ENCODE measurements around the gene CXorf38. TPM values are rescaled to one million over a fixed set of nuclear protein-coding genes. Genes with fewer than 3 reads are reported as not detected.

CXorf38 gene
- total and polyA plus RNA-seq, 2 experiments from 2014 or later, result 6.5 to 8.8 TPM

DNA sequence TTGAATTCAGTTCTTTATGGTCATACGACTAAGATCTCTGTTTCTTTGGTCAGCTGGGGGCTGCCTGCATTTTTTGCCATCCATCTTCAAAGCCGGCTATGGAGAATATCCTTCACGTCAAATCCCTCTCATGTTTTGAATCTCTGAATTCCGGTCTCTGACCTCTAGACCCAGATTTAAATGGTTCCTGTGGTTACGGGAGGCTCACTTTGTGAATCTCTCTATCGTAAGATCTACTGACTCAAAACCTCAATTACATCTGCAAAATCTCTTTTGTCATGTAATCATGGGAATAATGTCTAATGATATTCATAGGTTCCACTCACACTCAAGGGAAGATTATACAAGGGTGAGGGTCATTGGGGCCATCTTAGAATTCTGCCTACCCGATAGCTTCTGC is 29.8 kb downstream of the CXorf38 start:
- DNase-seq (ENCODE audit: low spot score) (no peak), ATAC-seq (no peak)
- no peak overlapping the region for H3K27ac ChIP-seq (ENCODE audit: low read depth)
- Mint-ChIP-seq H3K27me3 (ENCODE audit: insufficient read depth, low read depth, poor library complexity) (no peaks in the 10 kb centered on the region), H3K4me1 (peaks cover 3% of the 10 kb centered on the region; the same call in 1 of the 3 replicates), H3K9me3 (no peaks in the 10 kb centered on the region), H3K4me3 (no peak overlapping the region), H3K27ac (no peak overlapping the region), H3K36me3 (ENCODE audit: low read depth) (no peaks in the 10 kb centered on the region)
- no peak overlapping the region for H2AFZ ChIP-seq
- no peaks in the 10 kb centered on the region for H4K20me1 ChIP-seq (replicated peaks; ENCODE audit: insufficient read depth)
- H3K27me3 ChIP-seq (ENCODE audit: insufficient read depth), result no peaks in the 10 kb centered on the region
- H3K36me3 ChIP-seq (ENCODE audit: insufficient read depth), result no peaks in the 10 kb centered on the region
- no peaks in the 10 kb centered on the region for H3K4me1 ChIP-seq (ENCODE audit: insufficient read depth)
- TF ChIP-seq ZNF331 (CRISPR knock-in tag; IDR thresholded peaks at IDR 0.05; ENCODE audit: low read depth) (no peak), EZH2 (IDR thresholded peaks at IDR 0.05; ENCODE audit: low read depth, unreplicated experiment) (no peak), STAT1 (IDR thresholded peaks at IDR 0.05; ENCODE audit: unreplicated experiment) (no peak), EZH2phosphoT487 (IDR thresholded peaks at IDR 0.05; ENCODE audit: unreplicated experiment) (no peak), POLR2AphosphoS5 (IDR thresholded peaks at IDR 0.05; ENCODE audit: low read depth) (no peak), JUNB (IDR thresholded peaks at IDR 0.05; ENCODE audit: unreplicated experiment) (no peak), NANOG (IDR thresholded peaks at IDR 0.05; ENCODE audit: borderline replicate concordance) (no peak)
- TF ChIP-seq, protein P1, sequence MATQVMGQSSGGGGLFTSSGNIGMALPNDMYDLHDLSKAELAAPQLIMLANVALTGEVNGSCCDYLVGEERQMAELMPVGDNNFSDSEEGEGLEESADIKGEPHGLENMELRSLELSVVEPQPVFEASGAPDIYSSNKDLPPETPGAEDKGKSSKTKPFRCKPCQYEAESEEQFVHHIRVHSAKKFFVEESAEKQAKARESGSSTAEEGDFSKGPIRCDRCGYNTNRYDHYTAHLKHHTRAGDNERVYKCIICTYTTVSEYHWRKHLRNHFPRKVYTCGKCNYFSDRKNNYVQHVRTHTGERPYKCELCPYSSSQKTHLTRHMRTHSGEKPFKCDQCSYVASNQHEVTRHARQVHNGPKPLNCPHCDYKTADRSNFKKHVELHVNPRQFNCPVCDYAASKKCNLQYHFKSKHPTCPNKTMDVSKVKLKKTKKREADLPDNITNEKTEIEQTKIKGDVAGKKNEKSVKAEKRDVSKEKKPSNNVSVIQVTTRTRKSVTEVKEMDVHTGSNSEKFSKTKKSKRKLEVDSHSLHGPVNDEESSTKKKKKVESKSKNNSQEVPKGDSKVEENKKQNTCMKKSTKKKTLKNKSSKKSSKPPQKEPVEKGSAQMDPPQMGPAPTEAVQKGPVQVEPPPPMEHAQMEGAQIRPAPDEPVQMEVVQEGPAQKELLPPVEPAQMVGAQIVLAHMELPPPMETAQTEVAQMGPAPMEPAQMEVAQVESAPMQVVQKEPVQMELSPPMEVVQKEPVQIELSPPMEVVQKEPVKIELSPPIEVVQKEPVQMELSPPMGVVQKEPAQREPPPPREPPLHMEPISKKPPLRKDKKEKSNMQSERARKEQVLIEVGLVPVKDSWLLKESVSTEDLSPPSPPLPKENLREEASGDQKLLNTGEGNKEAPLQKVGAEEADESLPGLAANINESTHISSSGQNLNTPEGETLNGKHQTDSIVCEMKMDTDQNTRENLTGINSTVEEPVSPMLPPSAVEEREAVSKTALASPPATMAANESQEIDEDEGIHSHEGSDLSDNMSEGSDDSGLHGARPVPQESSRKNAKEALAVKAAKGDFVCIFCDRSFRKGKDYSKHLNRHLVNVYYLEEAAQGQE (IDR thresholded peaks at IDR 0.05; ENCODE audit: unreplicated experiment), result no peak
- TF ChIP-seq, protein P2, sequence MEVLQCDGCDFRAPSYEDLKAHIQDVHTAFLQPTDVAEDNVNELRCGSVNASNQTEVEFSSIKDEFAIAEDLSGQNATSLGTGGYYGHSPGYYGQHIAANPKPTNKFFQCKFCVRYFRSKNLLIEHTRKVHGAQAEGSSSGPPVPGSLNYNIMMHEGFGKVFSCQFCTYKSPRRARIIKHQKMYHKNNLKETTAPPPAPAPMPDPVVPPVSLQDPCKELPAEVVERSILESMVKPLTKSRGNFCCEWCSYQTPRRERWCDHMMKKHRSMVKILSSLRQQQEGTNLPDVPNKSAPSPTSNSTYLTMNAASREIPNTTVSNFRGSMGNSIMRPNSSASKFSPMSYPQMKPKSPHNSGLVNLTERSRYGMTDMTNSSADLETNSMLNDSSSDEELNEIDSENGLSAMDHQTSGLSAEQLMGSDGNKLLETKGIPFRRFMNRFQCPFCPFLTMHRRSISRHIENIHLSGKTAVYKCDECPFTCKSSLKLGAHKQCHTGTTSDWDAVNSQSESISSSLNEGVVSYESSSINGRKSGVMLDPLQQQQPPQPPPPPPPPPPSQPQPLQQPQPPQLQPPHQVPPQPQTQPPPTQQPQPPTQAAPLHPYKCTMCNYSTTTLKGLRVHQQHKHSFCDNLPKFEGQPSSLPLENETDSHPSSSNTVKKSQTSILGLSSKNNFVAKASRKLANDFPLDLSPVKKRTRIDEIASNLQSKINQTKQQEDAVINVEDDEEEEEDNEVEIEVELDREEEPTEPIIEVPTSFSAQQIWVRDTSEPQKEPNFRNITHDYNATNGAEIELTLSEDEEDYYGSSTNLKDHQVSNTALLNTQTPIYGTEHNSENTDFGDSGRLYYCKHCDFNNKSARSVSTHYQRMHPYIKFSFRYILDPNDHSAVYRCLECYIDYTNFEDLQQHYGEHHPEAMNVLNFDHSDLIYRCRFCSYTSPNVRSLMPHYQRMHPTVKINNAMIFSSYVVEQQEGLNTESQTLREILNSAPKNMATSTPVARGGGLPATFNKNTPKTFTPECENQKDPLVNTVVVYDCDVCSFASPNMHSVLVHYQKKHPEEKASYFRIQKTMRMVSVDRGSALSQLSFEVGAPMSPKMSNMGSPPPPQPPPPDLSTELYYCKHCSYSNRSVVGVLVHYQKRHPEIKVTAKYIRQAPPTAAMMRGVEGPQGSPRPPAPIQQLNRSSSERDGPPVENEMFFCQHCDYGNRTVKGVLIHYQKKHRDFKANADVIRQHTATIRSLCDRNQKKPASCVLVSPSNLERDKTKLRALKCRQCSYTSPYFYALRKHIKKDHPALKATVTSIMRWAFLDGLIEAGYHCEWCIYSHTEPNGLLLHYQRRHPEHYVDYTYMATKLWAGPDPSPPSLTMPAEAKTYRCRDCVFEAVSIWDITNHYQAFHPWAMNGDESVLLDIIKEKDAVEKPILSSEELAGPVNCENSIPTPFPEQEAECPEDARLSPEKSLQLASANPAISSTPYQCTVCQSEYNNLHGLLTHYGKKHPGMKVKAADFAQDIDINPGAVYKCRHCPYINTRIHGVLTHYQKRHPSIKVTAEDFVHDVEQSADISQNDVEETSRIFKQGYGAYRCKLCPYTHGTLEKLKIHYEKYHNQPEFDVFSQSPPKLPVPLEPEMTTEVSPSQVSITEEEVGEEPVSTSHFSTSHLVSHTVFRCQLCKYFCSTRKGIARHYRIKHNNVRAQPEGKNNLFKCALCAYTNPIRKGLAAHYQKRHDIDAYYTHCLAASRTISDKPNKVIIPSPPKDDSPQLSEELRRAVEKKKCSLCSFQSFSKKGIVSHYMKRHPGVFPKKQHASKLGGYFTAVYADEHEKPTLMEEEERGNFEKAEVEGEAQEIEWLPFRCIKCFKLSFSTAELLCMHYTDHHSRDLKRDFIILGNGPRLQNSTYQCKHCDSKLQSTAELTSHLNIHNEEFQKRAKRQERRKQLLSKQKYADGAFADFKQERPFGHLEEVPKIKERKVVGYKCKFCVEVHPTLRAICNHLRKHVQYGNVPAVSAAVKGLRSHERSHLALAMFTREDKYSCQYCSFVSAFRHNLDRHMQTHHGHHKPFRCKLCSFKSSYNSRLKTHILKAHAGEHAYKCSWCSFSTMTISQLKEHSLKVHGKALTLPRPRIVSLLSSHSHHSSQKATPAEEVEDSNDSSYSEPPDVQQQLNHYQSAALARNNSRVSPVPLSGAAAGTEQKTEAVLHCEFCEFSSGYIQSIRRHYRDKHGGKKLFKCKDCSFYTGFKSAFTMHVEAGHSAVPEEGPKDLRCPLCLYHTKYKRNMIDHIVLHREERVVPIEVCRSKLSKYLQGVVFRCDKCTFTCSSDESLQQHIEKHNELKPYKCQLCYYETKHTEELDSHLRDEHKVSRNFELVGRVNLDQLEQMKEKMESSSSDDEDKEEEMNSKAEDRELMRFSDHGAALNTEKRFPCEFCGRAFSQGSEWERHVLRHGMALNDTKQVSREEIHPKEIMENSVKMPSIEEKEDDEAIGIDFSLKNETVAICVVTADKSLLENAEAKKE (CRISPR knock-in tag; IDR thresholded peaks at IDR 0.05), result no peak
- TF ChIP-seq, protein P3, sequence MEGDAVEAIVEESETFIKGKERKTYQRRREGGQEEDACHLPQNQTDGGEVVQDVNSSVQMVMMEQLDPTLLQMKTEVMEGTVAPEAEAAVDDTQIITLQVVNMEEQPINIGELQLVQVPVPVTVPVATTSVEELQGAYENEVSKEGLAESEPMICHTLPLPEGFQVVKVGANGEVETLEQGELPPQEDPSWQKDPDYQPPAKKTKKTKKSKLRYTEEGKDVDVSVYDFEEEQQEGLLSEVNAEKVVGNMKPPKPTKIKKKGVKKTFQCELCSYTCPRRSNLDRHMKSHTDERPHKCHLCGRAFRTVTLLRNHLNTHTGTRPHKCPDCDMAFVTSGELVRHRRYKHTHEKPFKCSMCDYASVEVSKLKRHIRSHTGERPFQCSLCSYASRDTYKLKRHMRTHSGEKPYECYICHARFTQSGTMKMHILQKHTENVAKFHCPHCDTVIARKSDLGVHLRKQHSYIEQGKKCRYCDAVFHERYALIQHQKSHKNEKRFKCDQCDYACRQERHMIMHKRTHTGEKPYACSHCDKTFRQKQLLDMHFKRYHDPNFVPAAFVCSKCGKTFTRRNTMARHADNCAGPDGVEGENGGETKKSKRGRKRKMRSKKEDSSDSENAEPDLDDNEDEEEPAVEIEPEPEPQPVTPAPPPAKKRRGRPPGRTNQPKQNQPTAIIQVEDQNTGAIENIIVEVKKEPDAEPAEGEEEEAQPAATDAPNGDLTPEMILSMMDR (conservative IDR thresholded peaks at IDR 0.05; ENCODE audit: low read depth in 2 of 2), result no peak
- peaks cover 6% of the 10 kb centered on the region for H3F3A ChIP-seq (replicated peaks; ENCODE audit: low read depth)
- no peak overlapping the region for H3K4me3 ChIP-seq
- H3K9me2 ChIP-seq (ENCODE audit: insufficient read depth), result no peaks in the 10 kb centered on the region
- no peaks in the 10 kb centered on the region for H3K79me2 ChIP-seq (replicated peaks; ENCODE audit: insufficient read depth)
- H3K4me2 ChIP-seq, result no peak overlapping the region

Data from GM23338 (cell line).